Activated CD4-positive, alpha-beta T cell treated with anti-CD3 and anti-CD28 coated beads, Interleukin-2, amount 50 U/mL, for 16 hours (primary cell): ENCODE results near the gene HTR3A.

ENCODE experiments used
- DNase-seq: peaks from one replicate; pipeline ENCODE4 v3.0.0-alpha.2; 2020

HTR3A gene

GRCh38 chr11:114025329-114025907 is 50.5 kb downstream of the HTR3A start:
- DNase-seq, result no peak

- DNase-seq, result peak; percentile 6
These were observed 51.4 kb downstream of the HTR3A start for GRCh38 chr11:114026355-114026754.

GRCh38 chr11:114027391-114027790 is 52.5 kb downstream of the HTR3A start:
- no peak for DNase-seq

- DNase-seq, result no peak
These were observed 53.0 kb downstream of the HTR3A start for GRCh38 chr11:114027926-114028325.

- no peak for DNase-seq
These were observed 56.5 kb downstream of the HTR3A start for GRCh38 chr11:114031246-114031966.

GRCh38 chr11:114031967-114032320 is 57.0 kb downstream of the HTR3A start:
- no peak for DNase-seq

GRCh38 chr11:114033066-114033465 is 58.2 kb downstream of the HTR3A start:
- DNase-seq, result no peak

GRCh38 chr11:114033572-114033971 is 58.7 kb downstream of the HTR3A start:
- DNase-seq, result no peak

GRCh38 chr11:114034956-114035355 is 60.0 kb downstream of the HTR3A start:
- DNase-seq, result no peak

GRCh38 chr11:114036147-114036811 is 61.4 kb downstream of the HTR3A start:
- DNase-seq, result peak; percentile 47

- DNase-seq, result no peak
These were observed 62.0 kb downstream of the HTR3A start for GRCh38 chr11:114036958-114037357.

GRCh38 chr11:114039551-114039950 is 64.6 kb downstream of the HTR3A start:
- DNase-seq, result no peak
